GM21529 (cell line): ENCODE data around the gene PPP1R18.
A peak's percentile ranks its signal among the peaks of the same experiment; 100 is the strongest.

Source experiments
- ATAC-seq: cut with Tn5 transposase; IDR thresholded peaks from one replicate; pipeline ENCODE4 v1.9.1; 2021; ENCODE audit not compliant: unreplicated experiment

PPP1R18 gene

GRCh38 chr6:30689985-30690384 is 3.5 kb upstream of the PPP1R18 start:
- no peak for ATAC-seq

- ATAC-seq, result no peak
These were observed 2.8 kb upstream of the PPP1R18 start for GRCh38 chr6:30689022-30689865.

- no peak for ATAC-seq
These were observed 2.1 kb upstream of the PPP1R18 start for GRCh38 chr6:30688569-30688968.

GRCh38 chr6:30687659-30688431 is 1.4 kb upstream of the PPP1R18 start:
- no peak for ATAC-seq

DNA sequence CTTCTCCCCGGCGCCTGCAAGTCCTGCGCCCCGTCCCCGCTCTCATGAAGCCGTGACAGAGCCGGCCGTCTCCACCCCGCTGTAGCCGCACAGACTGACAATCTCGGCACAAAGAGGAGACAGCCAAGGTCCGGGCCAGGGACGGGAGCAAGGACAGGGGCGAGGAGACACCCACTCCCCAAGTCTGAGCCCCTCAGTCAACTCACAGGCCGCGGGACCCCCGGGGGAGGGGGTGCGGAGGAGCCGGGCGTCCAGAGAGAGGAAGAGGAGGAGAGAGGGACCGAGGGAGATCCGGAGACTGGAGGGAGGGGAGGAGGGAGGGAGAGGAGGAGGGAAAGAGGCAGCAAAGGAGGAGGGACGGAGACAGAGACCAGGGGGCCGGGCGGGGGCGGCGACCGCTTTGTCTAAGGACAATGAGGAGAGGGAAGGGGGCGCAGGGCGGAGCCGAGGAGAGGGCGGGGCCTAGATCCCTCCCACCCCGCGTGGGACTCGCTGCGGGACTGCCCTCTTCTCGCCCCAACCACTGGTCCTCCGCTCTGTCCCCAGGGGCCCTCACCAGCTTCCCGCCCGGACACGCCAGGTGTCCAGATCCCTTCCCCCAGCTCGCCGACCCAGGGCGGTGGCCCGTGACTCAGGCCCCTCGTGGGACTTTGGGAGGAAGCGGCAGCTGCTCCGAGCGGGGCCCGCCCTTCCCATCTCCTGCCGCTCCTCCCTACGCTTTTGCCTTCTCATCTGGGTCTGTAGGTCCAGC is 638 bp upstream of the PPP1R18 start:
- ATAC-seq, result peak; percentile 44

- no peak for ATAC-seq
These were observed 1.1 kb downstream of the PPP1R18 start for GRCh38 chr6:30685157-30686008.

DNA sequence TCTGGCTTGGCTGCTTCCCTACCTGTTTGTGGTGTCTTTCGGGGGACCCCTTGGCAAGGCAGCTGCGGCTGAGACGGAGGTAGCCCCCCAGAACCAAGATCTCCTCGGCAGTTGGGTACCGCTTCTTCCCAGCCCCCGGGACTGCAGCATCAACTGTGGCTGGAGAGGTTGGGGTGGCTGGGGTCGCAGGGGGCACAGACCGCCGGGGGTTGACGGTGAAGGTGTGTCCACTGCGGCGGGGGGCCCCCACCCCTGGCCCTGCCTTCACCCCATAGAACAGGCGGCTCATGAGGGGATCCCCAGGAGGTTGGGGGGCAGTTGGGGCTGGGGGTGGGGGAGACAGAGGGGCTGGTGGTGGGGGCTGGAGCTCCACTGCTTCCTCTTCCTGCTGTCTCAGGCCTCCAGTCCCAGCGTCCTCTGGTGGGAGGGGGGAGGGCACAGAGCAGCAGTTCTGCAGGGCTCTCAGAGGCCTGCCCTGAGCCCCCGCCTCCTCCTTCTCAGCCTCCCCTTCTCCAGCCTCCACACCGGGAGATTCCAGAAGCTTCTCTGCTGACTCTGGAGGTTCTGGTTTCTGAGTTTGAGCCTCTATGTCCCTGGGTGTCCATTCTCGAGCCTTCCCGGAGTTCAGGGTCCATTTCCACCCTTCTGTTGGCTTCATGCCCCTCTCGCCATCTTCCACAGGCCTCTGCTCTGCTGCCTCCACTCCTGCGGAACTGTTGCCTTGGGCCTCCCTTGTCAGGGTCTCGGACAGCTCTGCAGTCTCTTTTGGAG is 1.9 kb downstream of the PPP1R18 start:
- no peak for ATAC-seq

GRCh38 chr6:30683980-30684338 is 2.5 kb downstream of the PPP1R18 start:
- no peak for ATAC-seq

- no peak for ATAC-seq
These were observed 3.1 kb downstream of the PPP1R18 start for GRCh38 chr6:30683183-30683979.

DNA sequence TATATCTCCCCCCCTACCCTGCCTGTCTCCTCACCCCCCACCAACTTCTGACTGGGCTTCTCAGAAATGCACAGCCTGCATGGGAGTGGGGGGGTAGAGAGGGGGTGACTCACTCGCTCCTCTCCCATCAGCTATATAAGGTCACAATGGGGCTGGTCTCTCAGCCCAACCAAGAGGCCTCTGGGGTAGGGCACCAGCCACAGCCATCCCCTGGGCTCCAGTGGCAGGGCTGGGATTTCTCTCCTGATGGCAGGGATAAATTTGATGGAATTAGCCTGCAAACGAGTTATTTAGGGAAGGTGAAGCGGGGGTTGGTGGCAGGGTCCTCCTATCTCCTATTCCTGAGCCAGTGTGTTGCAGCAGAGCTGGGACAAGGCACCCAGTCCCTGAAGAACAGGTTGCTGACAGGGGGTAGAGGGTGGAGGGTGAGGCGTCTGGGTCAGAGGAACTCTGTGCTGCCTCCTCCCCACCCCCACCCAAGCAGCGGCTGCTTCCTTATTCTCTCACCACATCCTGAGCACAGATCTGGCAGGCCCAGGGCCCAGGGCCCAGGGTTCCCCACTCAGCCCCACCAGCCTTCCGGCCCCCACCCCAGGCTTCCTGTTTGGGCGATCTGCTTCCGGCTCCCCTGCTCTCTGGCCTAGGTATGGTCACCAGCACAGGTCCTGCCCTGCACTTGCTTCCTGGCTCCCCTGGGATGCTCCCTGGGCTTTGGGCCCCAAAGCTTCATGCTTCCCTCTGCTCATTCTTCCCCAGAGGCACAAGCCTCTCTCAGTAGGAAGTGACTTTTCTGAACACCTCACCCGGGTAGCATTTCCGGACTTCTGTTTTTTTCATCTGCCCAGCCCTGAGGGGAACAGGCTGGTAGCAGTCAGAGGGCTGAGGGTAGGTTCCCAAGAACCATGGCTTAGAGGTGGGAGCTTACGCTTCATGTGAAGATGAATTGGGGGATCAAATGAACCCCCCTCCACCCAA is 4.0 kb downstream of the PPP1R18 start:
- ATAC-seq, result peak; percentile 38

DNA sequence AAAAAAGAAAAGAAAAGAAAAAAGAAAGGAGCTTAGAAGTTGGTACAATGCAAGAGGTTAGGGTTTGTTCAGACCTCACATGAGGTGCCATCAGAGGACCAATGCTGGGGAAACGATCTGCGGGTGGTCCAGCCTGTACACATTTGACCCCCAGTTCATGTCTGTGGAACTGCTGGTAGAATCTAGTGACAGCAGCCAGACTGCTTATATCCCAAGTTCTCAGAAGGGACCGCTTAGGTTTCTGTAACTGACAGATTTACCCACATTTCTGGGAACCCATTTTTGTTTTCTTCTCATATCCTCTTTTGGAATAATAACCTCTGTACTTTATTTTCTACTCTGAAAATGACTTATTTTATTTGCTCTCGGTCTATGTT is 4.7 kb downstream of the PPP1R18 start:
- ATAC-seq, result no peak

- no peak for ATAC-seq
These were observed 6.5 kb downstream of the PPP1R18 start for GRCh38 chr6:30679765-30680535.

GRCh38 chr6:30678964-30679726 is 7.3 kb downstream of the PPP1R18 start:
- no peak for ATAC-seq

- ATAC-seq, result no peak
These were observed 9.7 kb downstream of the PPP1R18 start for GRCh38 chr6:30676660-30677285.

GRCh38 chr6:30672445-30673253 is 13.8 kb downstream of the PPP1R18 start, which contains the start of gene DHX16:
Gene DHX16, minus strand, starts transcription at chr6:30673006. Its CDS starts 165 bp downstream, at chr6:30672841.
- peak; percentile 75 for ATAC-seq
